GM13977 (cell line): Measurements from ENCODE around the gene TMEM123.

Experiments used
- DNase-seq: peaks from one replicate; pipeline ENCODE4 v3.0.0; 2012; ENCODE audit warnings: low spot score
- in situ Hi-C: fragments of 300-500 bp; cut with MboI; formaldehyde crosslinking; loops from one replicate; pipeline ENCODE4 v1.12.0; 2022; ENCODE audit warnings: low sequenced_read_pairs, low pct_unique_long_range_greater_than_20kb, mixed read lengths, inconsistent platforms; ENCODE audit not compliant: unreplicated experiment
- TF ChIP-seq, protein P1 (sequence below): IDR thresholded peaks from 2 replicates; pipeline ENCODE4 v1.5.1; 2012; ENCODE audit warnings: mild to moderate bottlenecking, control low read depth; ENCODE audit not compliant: insufficient read depth; ENCODE audit errors: extremely low read depth, missing control alignments

TMEM123 gene

DNA sequence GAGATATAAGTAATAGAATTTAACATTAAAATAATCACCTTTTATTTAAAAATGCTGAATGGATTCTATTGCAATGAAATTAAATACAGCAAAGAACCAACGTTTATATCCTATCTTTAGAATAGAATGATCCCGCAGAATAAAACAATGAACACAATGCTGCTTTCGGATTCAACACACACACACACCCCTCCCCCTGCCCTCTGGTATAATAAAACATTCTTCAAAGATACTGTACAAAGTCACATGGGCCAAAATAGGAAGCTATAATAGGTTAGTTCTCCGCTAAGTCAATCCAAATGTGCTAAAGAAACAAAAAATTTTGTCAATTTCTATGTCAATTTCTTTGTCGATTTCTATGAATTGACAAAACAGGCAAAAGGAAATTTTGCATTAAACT lies 47.1 kb downstream of the TMEM123 start:
- in situ Hi-C loops, result no loop called here
- no peak for DNase-seq
- TF ChIP-seq, protein P1, sequence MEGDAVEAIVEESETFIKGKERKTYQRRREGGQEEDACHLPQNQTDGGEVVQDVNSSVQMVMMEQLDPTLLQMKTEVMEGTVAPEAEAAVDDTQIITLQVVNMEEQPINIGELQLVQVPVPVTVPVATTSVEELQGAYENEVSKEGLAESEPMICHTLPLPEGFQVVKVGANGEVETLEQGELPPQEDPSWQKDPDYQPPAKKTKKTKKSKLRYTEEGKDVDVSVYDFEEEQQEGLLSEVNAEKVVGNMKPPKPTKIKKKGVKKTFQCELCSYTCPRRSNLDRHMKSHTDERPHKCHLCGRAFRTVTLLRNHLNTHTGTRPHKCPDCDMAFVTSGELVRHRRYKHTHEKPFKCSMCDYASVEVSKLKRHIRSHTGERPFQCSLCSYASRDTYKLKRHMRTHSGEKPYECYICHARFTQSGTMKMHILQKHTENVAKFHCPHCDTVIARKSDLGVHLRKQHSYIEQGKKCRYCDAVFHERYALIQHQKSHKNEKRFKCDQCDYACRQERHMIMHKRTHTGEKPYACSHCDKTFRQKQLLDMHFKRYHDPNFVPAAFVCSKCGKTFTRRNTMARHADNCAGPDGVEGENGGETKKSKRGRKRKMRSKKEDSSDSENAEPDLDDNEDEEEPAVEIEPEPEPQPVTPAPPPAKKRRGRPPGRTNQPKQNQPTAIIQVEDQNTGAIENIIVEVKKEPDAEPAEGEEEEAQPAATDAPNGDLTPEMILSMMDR, result no peak

DNA sequence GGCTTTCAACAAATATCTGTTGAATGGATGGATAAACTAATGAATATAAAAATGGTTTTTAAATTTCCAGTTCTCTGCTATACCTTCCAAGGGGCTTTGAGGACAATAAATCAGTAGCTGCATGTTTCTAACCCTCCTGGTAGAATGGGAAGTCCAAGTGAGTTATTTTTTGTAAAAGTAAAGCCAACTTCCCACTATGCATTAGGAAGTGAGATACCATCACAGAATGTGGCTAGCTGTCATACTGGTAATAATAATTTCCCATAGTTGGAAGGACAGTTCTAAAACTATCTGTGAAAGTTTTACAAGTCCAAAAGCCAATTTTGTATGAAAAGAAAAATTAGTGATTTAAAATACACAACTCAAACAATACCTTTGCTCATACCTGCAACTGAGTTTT lies 50.0 kb downstream of the TMEM123 start:
- TF ChIP-seq, protein P1, result no peak

DNA sequence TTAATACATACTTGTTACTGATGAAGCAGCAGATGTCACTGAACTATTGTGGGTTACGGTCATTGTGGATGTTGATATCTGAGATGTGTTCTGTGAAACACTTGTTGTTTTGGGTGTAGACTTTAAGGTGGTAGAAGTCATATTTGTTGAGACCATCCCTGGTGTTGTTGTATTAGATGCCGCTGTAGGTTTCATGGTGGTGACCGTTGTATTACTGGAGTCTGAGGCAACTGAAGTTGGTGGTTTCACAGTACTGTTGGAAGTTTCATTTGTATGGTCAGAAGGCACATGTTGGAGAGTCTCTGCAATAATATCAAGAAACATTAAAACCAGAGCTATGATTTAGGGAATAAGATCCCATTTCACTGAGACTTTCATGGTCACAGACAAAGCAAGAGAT lies 50.7 kb downstream of the TMEM123 start:
- in situ Hi-C loops, result no loop called here
- TF ChIP-seq, protein P1, result no peak
- DNase-seq, result no peak

More for the DNA sequence above, 50.0 kb downstream of the TMEM123 start:
- in situ Hi-C loops, result no loop called here
- no peak for DNase-seq

DNA sequence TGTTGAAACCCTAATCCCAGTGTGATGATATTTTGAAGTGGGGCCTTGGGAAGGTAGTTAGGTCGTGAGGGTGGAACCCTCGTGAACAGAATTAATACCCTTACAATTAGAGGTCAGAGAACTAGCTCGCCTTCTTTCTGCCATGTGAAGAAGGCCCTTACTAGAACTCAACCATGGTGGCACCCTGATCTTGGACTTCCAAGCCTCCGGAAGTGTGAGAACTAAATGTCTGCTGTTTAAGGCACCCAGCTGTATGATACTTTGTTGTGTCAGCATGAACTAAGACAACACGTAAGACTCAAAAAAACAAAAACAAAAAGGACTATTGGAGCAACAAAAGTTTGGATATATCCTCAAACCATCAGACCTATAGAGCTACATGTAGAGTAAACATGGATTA lies 52.0 kb downstream of the TMEM123 start:
- in situ Hi-C loops, result no loop called here
- TF ChIP-seq, protein P1, result no peak
- no peak for DNase-seq

DNA sequence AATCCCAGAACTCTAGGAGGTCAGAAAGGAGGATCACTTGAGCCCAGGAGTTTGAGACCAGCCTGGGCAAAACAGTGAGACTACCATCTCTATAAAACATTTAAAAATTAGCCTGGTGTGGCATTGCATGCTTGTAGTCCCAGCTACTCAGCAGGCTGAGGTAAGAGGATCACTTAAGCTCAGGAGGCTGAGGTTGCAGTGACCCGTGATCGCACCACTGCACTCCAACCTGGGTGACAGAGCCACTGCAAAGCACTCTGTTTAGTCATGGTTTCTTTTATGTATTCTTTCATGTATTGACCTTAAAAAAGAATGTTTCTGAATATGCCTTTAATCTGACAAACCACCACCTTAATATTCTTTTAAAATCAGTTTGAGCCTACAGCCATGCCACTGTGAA lies 53.4 kb downstream of the TMEM123 start:
- TF ChIP-seq, protein P1, result no peak
- DNase-seq, result no peak
- in situ Hi-C loops, result no loop called here

DNA sequence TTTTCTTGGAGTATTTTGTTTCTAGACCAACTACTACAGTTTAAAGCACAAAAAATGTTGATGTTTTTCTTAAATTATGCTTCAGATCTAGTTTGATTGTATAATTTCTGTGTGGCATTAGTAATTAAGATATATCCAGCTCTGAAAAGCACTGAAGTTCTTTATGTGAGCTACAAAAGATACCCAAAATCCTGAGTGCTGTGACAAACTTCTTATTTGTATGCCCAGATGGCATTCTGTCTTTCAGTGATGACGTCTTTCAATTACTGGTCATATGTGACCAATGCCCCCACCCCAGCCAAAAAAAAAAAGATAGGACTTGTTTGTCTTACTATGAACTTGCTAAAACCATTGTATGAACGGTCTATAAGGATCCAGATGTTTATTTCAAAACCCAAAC lies 54.3 kb downstream of the TMEM123 start:
- in situ Hi-C loops, result no loop called here
- DNase-seq, result no peak
- TF ChIP-seq, protein P1, result no peak
